SK-N-SH (cell line): ENCODE results near the gene EDARADD.

ENCODE experiments used
- ELF1 ChIP-seq: IDR thresholded peaks from 2 replicates; pipeline ENCODE4 v1.4.0; 2012
- EP300 ChIP-seq, 2 experiments: IDR thresholded peaks; 2 replicates each; pipeline versions ENCODE4 v1.4.0 to v1.6.1; 2012; ENCODE audit warnings: borderline replicate concordance in 1 of 2, low read depth in 1 of 2, low read length in 1 of 2
- TAF1 ChIP-seq: IDR thresholded peaks from 2 replicates; pipeline ENCODE4 v1.6.1; 2012; ENCODE audit warnings: low read depth, mild to moderate bottlenecking, low read length, moderate library complexity, borderline replicate concordance
- TF ChIP-seq, protein P1 (sequence below): fragments of 200-600 bp; sonication (generic); IDR thresholded peaks from 2 replicates; pipeline ENCODE4 v1.6.1; 2017; ENCODE audit warnings: antibody characterized with exemption, mild to moderate bottlenecking, moderate library complexity
- TF ChIP-seq, protein P2 (sequence below): IDR thresholded peaks from 2 replicates; pipeline ENCODE4; 2012
- TF ChIP-seq, protein P3 (sequence below): fragments of 150-350 bp; IDR thresholded peaks from 2 replicates; pipeline ENCODE4 v1.6.1; 2017; ENCODE audit warnings: antibody characterized with exemption, low read length, low read depth, borderline replicate concordance

DNA sequence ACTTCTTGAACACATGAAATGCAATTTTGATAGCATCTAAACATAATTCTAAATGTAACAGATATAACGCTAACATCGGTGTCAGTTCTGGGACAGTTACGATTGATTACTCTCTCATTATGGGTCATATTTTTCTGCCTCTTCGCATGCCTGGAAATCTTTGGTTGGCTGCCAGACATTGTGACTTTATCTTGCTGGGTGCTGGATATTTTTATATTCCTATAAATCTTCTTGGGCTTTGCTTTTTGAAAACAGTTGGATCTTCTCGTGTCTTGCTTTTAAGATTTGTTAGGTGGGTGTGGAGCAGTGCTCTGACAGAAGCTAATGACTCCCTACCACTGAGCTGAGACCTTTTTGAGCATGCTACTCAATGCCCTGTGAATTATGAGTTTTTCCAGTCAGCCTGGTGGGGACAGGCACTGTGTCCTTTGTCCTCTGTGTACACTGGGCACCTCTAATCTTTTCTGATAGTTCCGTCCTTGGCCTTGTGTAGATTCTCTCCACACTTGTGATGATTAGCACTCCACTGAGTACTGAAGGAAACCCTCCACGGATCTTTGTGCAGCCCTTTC, 28.0 kb upstream of the EDARADD start:
- TF ChIP-seq, protein P1, sequence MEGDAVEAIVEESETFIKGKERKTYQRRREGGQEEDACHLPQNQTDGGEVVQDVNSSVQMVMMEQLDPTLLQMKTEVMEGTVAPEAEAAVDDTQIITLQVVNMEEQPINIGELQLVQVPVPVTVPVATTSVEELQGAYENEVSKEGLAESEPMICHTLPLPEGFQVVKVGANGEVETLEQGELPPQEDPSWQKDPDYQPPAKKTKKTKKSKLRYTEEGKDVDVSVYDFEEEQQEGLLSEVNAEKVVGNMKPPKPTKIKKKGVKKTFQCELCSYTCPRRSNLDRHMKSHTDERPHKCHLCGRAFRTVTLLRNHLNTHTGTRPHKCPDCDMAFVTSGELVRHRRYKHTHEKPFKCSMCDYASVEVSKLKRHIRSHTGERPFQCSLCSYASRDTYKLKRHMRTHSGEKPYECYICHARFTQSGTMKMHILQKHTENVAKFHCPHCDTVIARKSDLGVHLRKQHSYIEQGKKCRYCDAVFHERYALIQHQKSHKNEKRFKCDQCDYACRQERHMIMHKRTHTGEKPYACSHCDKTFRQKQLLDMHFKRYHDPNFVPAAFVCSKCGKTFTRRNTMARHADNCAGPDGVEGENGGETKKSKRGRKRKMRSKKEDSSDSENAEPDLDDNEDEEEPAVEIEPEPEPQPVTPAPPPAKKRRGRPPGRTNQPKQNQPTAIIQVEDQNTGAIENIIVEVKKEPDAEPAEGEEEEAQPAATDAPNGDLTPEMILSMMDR: no peak
- TF ChIP-seq EP300 (IDR thresholded peaks at IDR 0.05; ENCODE audit: borderline replicate concordance in 1 of 2, low read depth in 1 of 2, low read length in 1 of 2): no peak
- no peak for TF ChIP-seq ELF1
- no peak for TF ChIP-seq TAF1
- TF ChIP-seq, protein P2, sequence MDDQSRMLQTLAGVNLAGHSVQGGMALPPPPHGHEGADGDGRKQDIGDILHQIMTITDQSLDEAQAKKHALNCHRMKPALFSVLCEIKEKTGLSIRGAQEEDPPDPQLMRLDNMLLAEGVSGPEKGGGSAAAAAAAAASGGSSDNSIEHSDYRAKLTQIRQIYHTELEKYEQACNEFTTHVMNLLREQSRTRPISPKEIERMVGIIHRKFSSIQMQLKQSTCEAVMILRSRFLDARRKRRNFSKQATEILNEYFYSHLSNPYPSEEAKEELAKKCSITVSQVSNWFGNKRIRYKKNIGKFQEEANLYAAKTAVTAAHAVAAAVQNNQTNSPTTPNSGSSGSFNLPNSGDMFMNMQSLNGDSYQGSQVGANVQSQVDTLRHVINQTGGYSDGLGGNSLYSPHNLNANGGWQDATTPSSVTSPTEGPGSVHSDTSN: no peak
- TF ChIP-seq, protein P3, sequence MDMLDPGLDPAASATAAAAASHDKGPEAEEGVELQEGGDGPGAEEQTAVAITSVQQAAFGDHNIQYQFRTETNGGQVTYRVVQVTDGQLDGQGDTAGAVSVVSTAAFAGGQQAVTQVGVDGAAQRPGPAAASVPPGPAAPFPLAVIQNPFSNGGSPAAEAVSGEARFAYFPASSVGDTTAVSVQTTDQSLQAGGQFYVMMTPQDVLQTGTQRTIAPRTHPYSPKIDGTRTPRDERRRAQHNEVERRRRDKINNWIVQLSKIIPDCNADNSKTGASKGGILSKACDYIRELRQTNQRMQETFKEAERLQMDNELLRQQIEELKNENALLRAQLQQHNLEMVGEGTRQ: no peak
